RWPE2 (cell line): Measurements from ENCODE around the gene ZIC4.

ENCODE experiments used
- ATAC-seq: fragments of 200-7000 bp; cut with Tn5 transposase; 3 replicates; pipeline ENCODE4 v1.9.1; 2021; ENCODE audit warnings: low read depth
- DNase-seq: peaks from one replicate; pipeline ENCODE4 v3.0.0-alpha.2; 2020; ENCODE audit warnings: low spot score
- H3K27ac ChIP-seq: fragments of 450-650 bp; 2 replicates; pipeline ENCODE4 v1.5.1; 2017; ENCODE audit warnings: mild to moderate bottlenecking; ENCODE audit not compliant: poor library complexity, severe bottlenecking
- H3K27me3 ChIP-seq: fragments of 250-450 bp; sonication (Bioruptor Pico); 2 replicates; pipeline ENCODE4 v1.5.1; 2021; ENCODE audit warnings: mild to moderate bottlenecking, moderate library complexity; ENCODE audit not compliant: insufficient read depth, poor library complexity, severe bottlenecking
- H3K36me3 ChIP-seq: fragments of 250-450 bp; sonication (Bioruptor Pico); 2 replicates; pipeline ENCODE4 v1.5.1; 2020; ENCODE audit warnings: low read depth, mild to moderate bottlenecking, moderate library complexity
- H3K4me1 ChIP-seq: fragments of 250-450 bp; sonication (Bioruptor Pico); 2 replicates; pipeline ENCODE4 v1.5.1; 2021; ENCODE audit warnings: mild to moderate bottlenecking, moderate library complexity; ENCODE audit not compliant: insufficient read depth, poor library complexity, severe bottlenecking
- H3K4me3 ChIP-seq: fragments of 250-450 bp; sonication (Bioruptor Pico); 2 replicates; pipeline ENCODE4 v1.5.1; 2021; ENCODE audit warnings: mild to moderate bottlenecking, moderate library complexity; ENCODE audit not compliant: severe bottlenecking
- H3K9me3 ChIP-seq: fragments of 250-450 bp; sonication (Bioruptor Pico); 2 replicates; pipeline ENCODE4 v1.5.1; 2021; ENCODE audit warnings: mild to moderate bottlenecking, moderate library complexity; ENCODE audit not compliant: severe bottlenecking
- CTCF ChIP-seq: fragments of 450-650 bp; IDR thresholded peaks from one replicate; pipeline ENCODE4 v1.5.1; 2017; ENCODE audit warnings: mild to moderate bottlenecking, moderate library complexity; ENCODE audit not compliant: poor library complexity, severe bottlenecking

The ZIC4 gene

GRCh38 chr3:147355084-147355752 lies 51.1 kb downstream of the ZIC4 start:
- Histone ChIP-seq H3K36me3 (no peaks in the 10 kb centered on the region), H3K27ac (no peak overlapping the region), H3K9me3 (no peaks in the 10 kb centered on the region), H3K4me3 (no peak overlapping the region), H3K4me1 (no peaks in the 10 kb centered on the region), H3K27me3 (peaks cover 98% of the 10 kb centered on the region)
- TF ChIP-seq CTCF, result no peak
- ATAC-seq, result no peak
- no peak for DNase-seq

GRCh38 chr3:147354623-147355022 lies 51.7 kb downstream of the ZIC4 start:
- Histone ChIP-seq H3K4me3 (no peak overlapping the region), H3K27ac (no peak overlapping the region), H3K4me1 (no peaks in the 10 kb centered on the region), H3K9me3 (no peaks in the 10 kb centered on the region), H3K27me3 (peaks cover 94% of the 10 kb centered on the region), H3K36me3 (no peaks in the 10 kb centered on the region)
- no peak for DNase-seq
- no peak for TF ChIP-seq CTCF
- no peak for ATAC-seq

GRCh38 chr3:147351301-147351700 lies 55.0 kb downstream of the ZIC4 start:
- Histone ChIP-seq H3K4me1 (no peaks in the 10 kb centered on the region), H3K9me3 (no peaks in the 10 kb centered on the region), H3K36me3 (no peaks in the 10 kb centered on the region), H3K4me3 (no peak overlapping the region), H3K27ac (no peak overlapping the region), H3K27me3 (peaks cover 68% of the 10 kb centered on the region)
- DNase-seq (no peak), ATAC-seq (no peak)
- TF ChIP-seq CTCF, result no peak

GRCh38 chr3:147348976-147349375 lies 57.4 kb downstream of the ZIC4 start:
- ATAC-seq, result no peak
- peaks cover 44% of the 10 kb centered on the region for H3K27me3 ChIP-seq
- no peaks in the 10 kb centered on the region for H3K36me3 ChIP-seq
- TF ChIP-seq CTCF, result no peak
- H3K9me3 ChIP-seq, result no peaks in the 10 kb centered on the region
- DNase-seq, result no peak
- H3K4me1 ChIP-seq, result no peaks in the 10 kb centered on the region
- H3K4me3 ChIP-seq, result no peak overlapping the region
- no peak overlapping the region for H3K27ac ChIP-seq

- no peak for TF ChIP-seq CTCF
- no peaks in the 10 kb centered on the region for H3K4me1 ChIP-seq
- ATAC-seq (no peak), DNase-seq (no peak)
- peaks cover 23% of the 10 kb centered on the region for H3K27me3 ChIP-seq
- H3K9me3 ChIP-seq, result no peaks in the 10 kb centered on the region
- no peak overlapping the region for H3K4me3 ChIP-seq
- H3K27ac ChIP-seq, result no peak overlapping the region
- no peaks in the 10 kb centered on the region for H3K36me3 ChIP-seq
These were observed 62.4 kb downstream of the ZIC4 start for GRCh38 chr3:147343926-147344325.
